Type B pancreatic cell (in vitro differentiated cells): Measurements from ENCODE around the gene NUMA1. TPM values are rescaled to one million over a fixed set of nuclear protein-coding genes. Genes with fewer than 3 reads are reported as not detected.

Source experiments
- DNase-seq: peaks from one replicate; pipeline ENCODE4 v3.0.0; 2021; ENCODE audit warnings: mixed read lengths; ENCODE audit not compliant: unreplicated experiment; ENCODE audit errors: extremely low spot score
- H3K27ac Mint-ChIP-seq: 2 replicates; pipeline ENCODE4 v1.8.0; 2021; ENCODE audit warnings: mild to moderate bottlenecking, mixed read lengths
- H3K27me3 Mint-ChIP-seq: 2 replicates; pipeline ENCODE4 v1.8.0; 2021; ENCODE audit warnings: mixed read lengths
- H3K36me3 Mint-ChIP-seq: 2 replicates; pipeline ENCODE4 v1.8.0; 2021; ENCODE audit warnings: mixed read lengths
- H3K4me1 Mint-ChIP-seq: one replicate; pipeline ENCODE4 v1.8.0; 2021; ENCODE audit warnings: mixed read lengths; ENCODE audit not compliant: unreplicated experiment
- H3K4me3 Mint-ChIP-seq: 2 replicates; pipeline ENCODE4 v1.8.0; 2021; ENCODE audit warnings: mild to moderate bottlenecking, mixed read lengths
- H3K9me3 Mint-ChIP-seq: 2 replicates; pipeline ENCODE4 v1.8.0; 2021; ENCODE audit warnings: mixed read lengths
- total RNA-seq: library from RNA; stranded (reverse); gene quantifications from 2 replicates; pipeline ENCODE4 v1.2.1, GENCODE V29; 2021; ENCODE audit warnings: low replicate concordance
- TF ChIP-seq, protein P1 (sequence below): fragments of 200-600 bp; sonication (generic); conservative IDR thresholded peaks from 2 replicates; pipeline ENCODE4 v1.5.0; 2021; ENCODE audit warnings: antibody characterized with exemption, mild to moderate bottlenecking

Gene NUMA1
- total RNA-seq, 1 donor from 2014 or later = 225 TPM

DNA sequence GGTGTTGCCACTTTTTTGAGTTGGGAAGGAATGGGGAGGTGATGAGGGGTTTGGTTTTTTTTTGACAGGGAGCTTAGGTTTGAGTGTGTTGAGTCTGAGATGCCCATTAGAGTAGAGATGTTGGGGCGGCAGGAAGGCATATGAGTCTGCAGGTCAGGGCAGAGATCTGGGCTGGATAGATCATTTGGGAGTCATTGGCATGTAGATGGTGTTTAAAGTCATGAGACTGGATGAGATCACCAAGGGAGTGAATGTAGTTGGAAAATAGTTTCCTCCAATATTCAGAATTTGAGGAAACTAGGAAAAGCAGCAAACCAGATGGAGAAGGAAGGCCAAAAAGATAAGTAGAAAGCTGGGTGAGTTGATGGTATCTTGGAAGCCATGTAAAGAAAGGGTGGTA lies 34.2 kb upstream of the NUMA1 start:
- H3K27ac Mint-ChIP-seq = peak overlapping the region; percentile 12
- peaks cover 7% of the 10 kb centered on the region for H3K27me3 Mint-ChIP-seq
- H3K36me3 Mint-ChIP-seq = peaks cover 5% of the 10 kb centered on the region
- DNase-seq = no peak
- no peak overlapping the region for H3K4me3 Mint-ChIP-seq
- H3K9me3 Mint-ChIP-seq = no peaks in the 10 kb centered on the region
- peaks cover 21% of the 10 kb centered on the region for H3K4me1 Mint-ChIP-seq
- TF ChIP-seq, protein P1, sequence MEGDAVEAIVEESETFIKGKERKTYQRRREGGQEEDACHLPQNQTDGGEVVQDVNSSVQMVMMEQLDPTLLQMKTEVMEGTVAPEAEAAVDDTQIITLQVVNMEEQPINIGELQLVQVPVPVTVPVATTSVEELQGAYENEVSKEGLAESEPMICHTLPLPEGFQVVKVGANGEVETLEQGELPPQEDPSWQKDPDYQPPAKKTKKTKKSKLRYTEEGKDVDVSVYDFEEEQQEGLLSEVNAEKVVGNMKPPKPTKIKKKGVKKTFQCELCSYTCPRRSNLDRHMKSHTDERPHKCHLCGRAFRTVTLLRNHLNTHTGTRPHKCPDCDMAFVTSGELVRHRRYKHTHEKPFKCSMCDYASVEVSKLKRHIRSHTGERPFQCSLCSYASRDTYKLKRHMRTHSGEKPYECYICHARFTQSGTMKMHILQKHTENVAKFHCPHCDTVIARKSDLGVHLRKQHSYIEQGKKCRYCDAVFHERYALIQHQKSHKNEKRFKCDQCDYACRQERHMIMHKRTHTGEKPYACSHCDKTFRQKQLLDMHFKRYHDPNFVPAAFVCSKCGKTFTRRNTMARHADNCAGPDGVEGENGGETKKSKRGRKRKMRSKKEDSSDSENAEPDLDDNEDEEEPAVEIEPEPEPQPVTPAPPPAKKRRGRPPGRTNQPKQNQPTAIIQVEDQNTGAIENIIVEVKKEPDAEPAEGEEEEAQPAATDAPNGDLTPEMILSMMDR = no peak

DNA sequence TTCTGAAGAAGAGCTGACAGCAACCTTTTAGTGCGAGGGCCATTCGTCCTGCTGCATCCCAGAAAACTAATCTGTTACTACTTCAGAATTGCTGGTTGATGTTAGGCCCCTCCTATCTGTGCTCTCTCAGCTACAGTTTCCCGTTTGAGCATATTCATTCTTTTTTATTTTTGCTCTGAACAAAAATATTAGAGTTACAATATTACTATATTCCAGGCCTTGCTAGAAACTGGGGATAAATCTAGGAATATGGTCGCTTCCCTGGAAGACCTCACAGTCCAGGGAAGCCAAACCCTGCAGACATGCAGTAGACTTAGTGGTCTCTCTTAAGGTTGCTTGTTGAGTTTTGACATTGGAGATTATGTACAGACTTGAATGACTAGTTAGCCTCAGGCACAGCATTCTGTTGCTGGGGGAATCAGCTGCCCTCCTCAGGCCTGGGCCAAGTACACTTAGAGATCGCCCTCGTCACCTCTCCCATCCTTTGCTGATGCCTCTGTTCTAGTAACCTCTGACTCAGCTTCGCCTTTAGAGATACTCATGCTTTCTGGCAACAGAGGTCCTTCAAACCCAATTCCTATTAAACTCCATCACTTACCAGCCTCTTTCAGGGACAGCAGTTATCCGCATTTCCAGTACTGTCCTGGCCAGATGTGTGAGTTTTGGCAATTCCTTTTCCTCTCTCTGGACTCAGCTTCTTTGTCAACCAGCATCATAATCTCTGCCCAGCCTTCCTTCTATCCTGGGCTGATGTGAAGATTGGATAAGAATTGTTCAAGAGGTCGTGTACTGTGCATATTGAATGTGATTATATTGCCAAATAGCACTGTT lies 32.9 kb upstream of the NUMA1 start:
- peaks cover 5% of the 10 kb centered on the region for H3K36me3 Mint-ChIP-seq
- DNase-seq = no peak
- peak overlapping the region; percentile 100 for H3K27ac Mint-ChIP-seq
- H3K27me3 Mint-ChIP-seq = peaks cover 7% of the 10 kb centered on the region
- peak overlapping the region; percentile 95 for H3K4me3 Mint-ChIP-seq
- H3K4me1 Mint-ChIP-seq = peaks cover 12% of the 10 kb centered on the region
- TF ChIP-seq, protein P1 = no peak
- H3K9me3 Mint-ChIP-seq = no peaks in the 10 kb centered on the region

DNA sequence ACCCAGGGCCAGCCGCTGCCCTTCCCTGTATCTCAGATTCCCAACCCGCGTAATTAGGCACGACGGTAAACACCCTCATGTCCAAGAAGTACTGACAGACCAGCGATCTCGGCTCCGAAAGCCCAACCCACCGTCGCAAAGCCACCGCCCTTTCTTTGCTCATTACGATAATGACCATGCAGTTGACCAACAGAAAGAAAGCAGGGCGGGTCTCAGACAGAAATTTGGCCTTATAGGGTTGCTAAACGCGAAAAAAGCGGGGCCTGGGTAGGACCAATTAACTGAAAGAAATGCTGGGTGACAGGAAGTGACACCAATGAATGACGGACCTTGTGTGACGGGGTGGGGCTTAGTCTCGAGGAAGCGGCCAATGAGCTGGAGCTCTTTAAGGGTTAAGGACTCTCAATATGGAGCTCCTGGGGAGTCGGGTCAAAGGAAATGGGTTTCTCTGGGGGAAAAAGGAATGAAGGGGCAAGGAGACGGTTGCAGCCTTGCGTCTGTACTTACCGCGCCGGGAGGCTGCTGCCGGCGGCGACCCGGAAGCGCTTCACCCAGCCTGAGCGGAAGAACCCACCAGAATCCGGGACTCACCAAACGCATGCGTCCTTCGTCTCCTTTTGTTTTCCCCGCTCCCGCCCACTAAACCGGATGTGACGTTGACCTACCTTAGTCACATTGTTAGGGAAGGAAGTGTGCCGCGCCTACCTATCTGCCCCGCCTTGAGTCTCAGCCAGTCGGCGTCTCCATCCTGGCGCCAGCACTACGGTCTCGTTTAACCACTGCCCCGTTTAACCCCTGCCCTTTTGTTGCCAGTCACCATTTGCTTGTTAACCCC lies 32.0 kb upstream of the NUMA1 start, which contains the start of gene ANAPC15:
Gene ANAPC15 (minus strand): TSS at position 553 of the 835 bp plus-strand sequence. CDS start 1,419 bp downstream, outside the sequence.
- H3K9me3 Mint-ChIP-seq = no peaks in the 10 kb centered on the region
- TF ChIP-seq, protein P1 = no peak
- peaks cover 7% of the 10 kb centered on the region for H3K27me3 Mint-ChIP-seq
- peaks cover 11% of the 10 kb centered on the region for H3K4me1 Mint-ChIP-seq
- peak; percentile 96 for DNase-seq
- peaks cover 5% of the 10 kb centered on the region for H3K36me3 Mint-ChIP-seq
- H3K27ac Mint-ChIP-seq = peak within 1 kb of the TSS; percentile 100
- H3K4me3 Mint-ChIP-seq = peak within 1 kb of the TSS; percentile 95

DNA sequence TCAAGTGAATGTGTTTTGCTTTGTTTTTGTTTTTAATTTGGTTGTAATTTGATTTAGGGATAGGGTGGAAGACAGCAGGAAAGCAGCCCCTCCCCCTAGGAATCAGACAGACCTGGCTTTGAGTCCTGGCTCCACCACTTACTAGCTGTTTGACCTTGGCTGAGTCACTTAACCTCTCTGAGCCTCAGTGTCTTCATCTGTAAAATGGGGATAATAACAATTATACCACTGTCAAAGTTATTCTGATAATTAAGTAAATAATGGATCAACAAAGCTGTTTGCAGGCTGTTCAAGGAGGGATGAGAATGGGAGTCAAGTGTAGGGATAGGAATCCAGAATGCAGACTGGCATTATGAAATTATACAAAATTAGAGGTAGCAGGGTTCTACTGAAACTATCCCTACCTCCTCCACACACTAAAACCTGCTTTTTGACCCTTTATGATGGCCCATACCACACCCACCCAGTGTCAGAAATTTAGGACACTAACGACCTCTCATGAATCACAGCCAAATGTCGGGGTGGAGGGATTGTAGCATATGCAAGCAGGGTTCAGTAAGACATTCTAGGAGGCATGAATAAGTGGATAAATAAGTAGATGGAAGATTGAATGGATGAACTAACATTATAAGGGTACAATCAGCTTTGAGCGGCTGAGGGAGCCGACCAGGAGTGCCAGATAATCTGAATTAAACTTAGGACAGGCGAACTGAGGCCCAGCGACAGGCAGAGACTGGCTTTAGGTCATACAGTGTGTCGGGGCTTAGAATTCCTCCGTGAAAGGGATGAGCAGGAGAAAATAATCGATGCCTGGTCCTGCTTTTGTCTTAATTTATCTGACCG lies 31.2 kb upstream of the NUMA1 start:
- DNase-seq = no peak
- no peaks in the 10 kb centered on the region for H3K9me3 Mint-ChIP-seq
- H3K4me1 Mint-ChIP-seq = peaks cover 11% of the 10 kb centered on the region
- peaks cover 7% of the 10 kb centered on the region for H3K27me3 Mint-ChIP-seq
- TF ChIP-seq, protein P1 = no peak
- H3K4me3 Mint-ChIP-seq = peak overlapping the region; percentile 95
- peak overlapping the region; percentile 100 for H3K27ac Mint-ChIP-seq
- H3K36me3 Mint-ChIP-seq = peaks cover 5% of the 10 kb centered on the region

DNA sequence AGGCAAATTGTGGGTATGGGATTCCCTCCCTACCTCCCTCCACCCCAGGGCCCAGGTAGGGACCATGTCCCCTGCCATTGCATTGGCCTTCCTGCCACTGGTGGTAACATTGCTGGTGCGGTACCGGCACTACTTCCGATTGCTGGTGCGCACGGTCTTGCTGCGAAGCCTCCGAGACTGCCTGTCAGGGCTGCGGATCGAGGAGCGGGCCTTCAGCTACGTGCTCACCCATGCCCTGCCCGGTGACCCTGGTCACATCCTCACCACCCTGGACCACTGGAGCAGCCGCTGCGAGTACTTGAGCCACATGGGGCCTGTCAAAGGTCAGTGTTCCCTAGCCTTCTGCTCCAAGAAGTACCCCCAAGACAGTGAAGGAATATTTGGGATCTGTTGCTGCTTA lies 25.5 kb upstream of the NUMA1 start, which contains the start of gene TOMT:
Gene TOMT (plus strand): TSS at position 37 of the 400 bp plus-strand sequence. CDS start 28 bp downstream, at position 65.
- H3K36me3 Mint-ChIP-seq = peaks cover 12% of the 10 kb centered on the region
- TF ChIP-seq, protein P1 = no peak
- H3K9me3 Mint-ChIP-seq = peaks cover 8% of the 10 kb centered on the region
- DNase-seq = no peak
- no peaks in the 10 kb centered on the region for H3K27me3 Mint-ChIP-seq
- no peak within 1 kb of the TSS for H3K4me3 Mint-ChIP-seq
- peaks cover 30% of the 10 kb centered on the region for H3K4me1 Mint-ChIP-seq
- H3K27ac Mint-ChIP-seq = peak within 1 kb of the TSS; percentile 17
